SK-N-SH (cell line): ENCODE measurements around the gene ACYP2.

Experiments used
- YY1 ChIP-seq: IDR thresholded peaks from 2 replicates; pipeline ENCODE4 v1.4.0; 2012; ENCODE audit warnings: low read depth, mild to moderate bottlenecking
- TF ChIP-seq, protein P1 (sequence below): fragments of 200-600 bp; sonication (generic); IDR thresholded peaks from 2 replicates; pipeline ENCODE4 v1.6.1; 2017; ENCODE audit warnings: antibody characterized with exemption, mild to moderate bottlenecking, moderate library complexity
- TF ChIP-seq, protein P2 (sequence below): fragments of 150-350 bp; IDR thresholded peaks from 2 replicates; pipeline ENCODE4 v1.6.1; 2017; ENCODE audit warnings: antibody characterized with exemption, low read length, low read depth, borderline replicate concordance

DNA sequence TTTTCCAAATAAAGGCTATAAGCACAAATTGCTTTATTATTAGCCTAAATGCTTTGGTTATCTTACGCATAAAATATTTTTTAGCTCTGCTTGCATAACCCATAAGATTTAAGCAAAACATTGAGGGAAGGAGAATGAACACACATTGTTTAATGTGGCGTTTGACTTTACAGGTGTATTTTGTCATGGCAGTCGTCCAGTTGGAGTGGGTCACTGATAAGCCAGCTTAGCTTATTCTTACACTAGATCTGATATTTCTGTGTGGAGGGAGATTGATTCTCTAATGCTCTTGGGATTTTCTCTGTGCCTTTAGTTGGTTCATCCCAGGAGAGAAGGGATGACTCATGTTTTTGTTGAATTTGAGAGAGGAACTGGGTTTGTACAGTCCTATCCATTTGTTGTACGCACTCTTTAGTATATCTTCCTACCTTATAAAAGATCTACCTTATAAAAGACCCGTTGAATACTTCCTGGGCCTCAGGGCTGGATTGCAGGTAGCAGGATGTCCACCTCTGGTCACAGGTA, 47.5 kb upstream of the ACYP2 start:
- TF ChIP-seq, protein P1, sequence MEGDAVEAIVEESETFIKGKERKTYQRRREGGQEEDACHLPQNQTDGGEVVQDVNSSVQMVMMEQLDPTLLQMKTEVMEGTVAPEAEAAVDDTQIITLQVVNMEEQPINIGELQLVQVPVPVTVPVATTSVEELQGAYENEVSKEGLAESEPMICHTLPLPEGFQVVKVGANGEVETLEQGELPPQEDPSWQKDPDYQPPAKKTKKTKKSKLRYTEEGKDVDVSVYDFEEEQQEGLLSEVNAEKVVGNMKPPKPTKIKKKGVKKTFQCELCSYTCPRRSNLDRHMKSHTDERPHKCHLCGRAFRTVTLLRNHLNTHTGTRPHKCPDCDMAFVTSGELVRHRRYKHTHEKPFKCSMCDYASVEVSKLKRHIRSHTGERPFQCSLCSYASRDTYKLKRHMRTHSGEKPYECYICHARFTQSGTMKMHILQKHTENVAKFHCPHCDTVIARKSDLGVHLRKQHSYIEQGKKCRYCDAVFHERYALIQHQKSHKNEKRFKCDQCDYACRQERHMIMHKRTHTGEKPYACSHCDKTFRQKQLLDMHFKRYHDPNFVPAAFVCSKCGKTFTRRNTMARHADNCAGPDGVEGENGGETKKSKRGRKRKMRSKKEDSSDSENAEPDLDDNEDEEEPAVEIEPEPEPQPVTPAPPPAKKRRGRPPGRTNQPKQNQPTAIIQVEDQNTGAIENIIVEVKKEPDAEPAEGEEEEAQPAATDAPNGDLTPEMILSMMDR = no peak
- TF ChIP-seq, protein P2, sequence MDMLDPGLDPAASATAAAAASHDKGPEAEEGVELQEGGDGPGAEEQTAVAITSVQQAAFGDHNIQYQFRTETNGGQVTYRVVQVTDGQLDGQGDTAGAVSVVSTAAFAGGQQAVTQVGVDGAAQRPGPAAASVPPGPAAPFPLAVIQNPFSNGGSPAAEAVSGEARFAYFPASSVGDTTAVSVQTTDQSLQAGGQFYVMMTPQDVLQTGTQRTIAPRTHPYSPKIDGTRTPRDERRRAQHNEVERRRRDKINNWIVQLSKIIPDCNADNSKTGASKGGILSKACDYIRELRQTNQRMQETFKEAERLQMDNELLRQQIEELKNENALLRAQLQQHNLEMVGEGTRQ = no peak
- TF ChIP-seq YY1 = no peak
